Fibroblast of upper back skin (primary cell): ENCODE results near the gene LRBA.
A peak's percentile ranks its signal among the peaks of the same experiment; 100 is the strongest.
"Not testable (repeated sequence)": the region's sequence is repeated elsewhere in the genome, so short reads cannot be mapped to it uniquely, and the experiment has no call there.

ENCODE experiments used
- DNase-seq: peaks from one replicate; pipeline ENCODE4 v3.0.0-alpha.2; 2013

Gene LRBA

DNA sequence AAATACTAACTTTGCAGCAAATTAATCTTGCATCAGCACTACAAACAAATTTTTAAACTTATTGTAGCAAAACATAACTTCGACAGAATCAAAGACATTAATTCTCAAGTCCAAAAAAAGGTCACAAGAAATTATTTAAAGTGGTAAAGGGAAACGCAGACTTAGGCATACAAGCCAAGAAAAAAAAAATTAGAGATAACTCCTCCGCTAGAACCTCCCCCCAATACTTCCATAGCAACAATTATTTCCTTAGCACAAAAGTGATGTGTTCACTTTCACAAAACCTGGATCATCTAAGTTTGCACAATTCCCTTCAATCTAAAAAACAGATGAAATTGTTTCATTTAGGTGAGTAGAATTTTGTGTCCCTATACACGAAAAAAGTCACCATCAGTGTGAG lies 1.1 kb downstream of the LRBA start:
- no peak for DNase-seq

DNA sequence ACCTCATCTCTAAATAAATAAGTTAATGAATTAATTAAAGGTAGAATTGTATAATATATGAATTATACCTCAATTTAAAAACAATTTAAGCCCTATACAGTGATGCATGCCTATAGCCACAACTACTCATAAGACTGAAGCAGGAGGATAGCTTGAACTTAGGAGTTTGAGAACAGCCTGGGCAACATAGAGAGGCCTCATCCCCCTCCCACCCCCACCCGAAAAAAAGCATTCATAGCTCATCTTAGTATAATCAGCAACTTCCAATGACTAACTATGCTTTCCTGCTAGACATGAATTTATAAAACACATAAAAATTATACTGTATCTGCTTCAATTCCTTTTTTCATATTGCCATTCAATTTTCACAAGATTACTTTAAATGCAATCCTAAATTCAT lies 1.6 kb downstream of the LRBA start:
- no peak for DNase-seq

DNA sequence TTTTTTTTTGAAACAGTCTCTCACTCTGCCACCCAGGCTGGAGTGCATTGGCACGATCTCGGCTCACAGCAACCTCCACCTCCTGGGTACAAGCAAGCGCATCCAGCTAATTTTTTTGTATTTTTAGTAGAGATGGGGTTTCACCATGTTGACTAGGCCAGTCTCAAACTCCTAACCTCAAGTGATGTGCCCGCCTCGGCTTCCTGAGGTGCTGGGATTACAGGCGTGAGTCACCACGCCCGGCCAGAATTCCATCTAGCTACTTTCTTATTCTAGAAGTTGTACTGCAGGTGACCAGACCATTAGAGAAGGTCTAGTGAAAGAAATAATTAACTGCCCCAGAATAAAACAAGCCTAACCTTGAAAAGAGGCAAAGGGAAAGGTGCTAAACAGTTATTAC lies 2.3 kb downstream of the LRBA start:
- DNase-seq = no peak

DNA sequence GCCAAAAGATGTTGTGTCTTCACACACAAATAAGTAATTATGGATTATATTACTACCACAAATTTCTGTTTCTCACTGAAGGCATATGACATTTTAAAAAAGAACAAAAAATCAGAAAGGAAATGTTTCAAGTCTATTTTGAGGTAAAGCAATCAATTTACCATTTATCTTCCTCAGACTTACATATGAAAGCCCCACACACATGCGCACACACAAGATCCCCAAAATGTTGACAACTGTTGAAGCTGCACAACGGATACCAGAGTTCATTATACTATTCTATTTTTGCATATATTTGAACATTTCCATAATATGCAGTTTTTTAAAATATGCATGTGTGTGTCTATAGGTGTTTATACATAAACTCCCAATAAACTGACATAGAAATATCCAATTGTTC lies 2.7 kb downstream of the LRBA start:
- no peak for DNase-seq

DNA sequence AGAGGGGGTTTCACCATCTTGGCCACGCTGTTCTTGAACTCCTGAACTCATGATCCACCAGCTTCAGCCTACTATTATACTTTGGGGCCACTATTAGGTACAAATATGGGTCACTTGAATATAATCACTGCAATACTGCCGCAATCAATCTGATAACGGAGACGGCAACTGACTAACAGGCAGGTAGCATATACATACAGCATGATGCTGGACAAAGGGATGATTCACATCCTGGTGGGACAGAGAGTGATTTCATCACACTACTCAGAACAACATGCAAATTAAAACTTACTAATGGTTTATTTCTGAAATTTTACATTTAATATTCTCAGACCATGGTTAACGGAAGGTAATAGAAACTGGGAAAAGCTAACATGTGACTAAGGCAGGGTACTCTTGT lies 10.9 kb downstream of the LRBA start:
- DNase-seq = peak; percentile 32

DNA sequence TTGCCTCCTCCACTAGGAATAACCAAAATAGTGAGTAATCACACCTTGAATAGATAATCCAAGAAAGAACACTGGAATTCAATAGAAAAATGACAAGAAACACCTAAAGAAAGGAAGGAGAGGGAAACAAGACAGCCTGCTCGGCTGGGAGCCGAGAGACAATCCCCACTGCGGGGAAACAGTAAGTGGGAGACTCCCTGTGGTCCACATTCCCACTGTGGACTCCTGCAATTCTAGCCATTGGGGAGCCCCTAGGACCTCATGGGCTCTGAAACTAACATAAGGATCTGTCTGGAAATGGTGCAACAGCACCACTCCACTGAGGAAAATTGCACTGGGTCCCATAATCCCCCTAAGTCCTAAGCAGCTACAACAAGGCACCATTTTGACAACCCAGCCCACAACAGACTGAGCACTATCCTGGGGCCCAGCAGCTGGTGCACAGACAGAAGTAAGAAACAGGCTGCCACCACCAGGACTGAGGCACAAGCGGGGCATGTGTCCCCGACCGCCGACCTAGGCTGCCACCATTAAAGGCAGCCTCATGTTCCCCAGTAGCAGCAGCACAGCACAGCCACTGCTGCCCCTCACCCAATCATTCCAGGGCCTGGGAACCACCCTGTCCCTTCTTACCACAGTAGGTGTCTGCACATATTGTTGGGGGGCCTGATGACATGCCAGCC lies 14.2 kb downstream of the LRBA start:
- DNase-seq = no peak

DNA sequence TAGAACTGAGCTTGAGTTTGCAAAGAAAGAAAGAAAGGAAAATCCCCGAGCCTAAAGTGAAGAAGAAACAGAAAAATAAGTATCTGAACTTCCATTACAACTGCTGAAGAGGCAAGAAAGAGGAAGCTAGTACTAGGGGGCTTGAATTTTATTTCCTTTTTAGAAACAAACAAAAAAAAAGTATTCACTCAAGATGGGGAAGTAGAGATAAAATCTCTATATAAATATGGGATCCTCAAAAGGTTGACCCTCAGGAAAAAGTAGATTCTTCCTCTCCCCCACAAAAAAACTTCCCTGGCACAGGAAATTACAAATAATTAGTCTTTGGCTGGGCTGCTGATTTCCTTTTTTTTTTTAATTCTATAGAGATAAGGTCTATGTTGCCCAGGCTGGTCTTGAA lies 16.0 kb downstream of the LRBA start:
- no peak for DNase-seq

DNA sequence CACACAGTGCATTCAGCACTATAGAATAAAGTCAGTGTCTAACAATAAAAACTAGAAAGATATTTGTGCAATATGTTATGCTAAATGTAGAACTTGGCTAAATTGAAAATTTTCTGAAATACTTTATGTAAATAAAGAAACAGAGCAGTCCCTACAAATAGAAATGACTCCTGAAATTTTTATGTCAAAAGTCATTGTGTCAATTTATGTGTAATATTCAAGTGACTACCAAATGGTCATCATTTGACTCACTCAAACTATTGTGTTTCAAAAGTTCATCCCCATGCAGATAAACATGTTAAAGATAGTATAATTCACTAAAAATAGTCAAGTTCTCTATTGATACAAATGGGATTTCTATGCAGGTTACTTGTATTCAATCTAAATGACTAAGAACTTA lies 17.9 kb downstream of the LRBA start:
- no peak for DNase-seq

DNA sequence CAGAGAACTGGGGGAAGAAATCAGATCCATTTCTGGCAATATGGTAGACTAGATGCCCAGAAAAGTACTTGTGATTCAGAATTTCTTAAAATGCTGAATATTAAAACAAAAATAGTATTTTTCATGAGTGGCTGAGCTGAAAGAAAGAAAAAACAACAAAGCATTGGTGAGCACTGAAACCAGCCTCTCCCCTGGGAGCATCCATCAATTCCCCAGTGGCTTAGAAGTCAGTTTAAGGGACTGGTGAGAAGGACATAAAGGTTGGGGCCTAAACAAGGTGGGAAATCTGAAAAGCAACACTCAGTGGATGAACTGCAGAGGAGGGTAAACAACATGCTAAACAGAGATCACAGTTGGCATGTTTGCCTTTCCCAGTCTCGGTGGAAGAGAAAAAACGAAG lies 20.4 kb downstream of the LRBA start:
- no peak for DNase-seq

DNA sequence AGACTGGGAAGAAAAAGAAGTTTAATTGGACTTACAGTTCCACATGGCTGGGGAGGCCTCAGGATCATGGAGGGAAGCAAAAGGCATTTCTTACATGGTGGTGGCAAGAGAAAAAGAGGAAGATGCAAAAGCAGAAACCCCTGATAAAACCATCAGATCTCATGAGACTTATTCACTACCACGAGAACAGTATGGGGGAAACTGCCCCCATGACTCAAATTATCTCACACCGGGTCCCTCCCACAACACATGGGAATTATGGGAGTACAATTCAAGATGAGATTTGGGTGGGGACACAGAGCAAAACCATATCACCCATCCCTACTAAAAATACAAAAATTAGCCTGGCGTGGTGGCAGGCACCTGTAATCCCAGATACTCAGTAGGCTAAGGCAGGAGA lies 21.5 kb downstream of the LRBA start:
- DNase-seq = not testable (repeated sequence)

DNA sequence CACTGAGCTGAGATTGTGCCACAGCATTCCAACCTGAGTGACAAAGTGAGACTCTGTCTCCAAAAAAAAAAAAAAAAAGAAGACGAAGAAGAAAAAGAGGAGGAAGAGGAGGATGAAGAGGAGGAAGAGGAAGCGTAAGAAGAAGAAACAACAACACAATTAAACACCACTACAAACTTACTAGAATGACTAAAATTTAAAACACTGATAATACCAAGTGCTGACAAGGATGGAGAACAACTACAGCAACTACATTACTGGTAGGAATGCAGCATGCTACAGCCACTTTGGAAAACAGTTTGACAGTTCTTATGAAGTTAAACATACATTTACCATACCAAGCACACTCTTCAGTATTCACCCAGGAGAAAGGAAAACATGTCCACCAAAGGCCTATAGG lies 24.1 kb downstream of the LRBA start:
- DNase-seq = no peak

DNA sequence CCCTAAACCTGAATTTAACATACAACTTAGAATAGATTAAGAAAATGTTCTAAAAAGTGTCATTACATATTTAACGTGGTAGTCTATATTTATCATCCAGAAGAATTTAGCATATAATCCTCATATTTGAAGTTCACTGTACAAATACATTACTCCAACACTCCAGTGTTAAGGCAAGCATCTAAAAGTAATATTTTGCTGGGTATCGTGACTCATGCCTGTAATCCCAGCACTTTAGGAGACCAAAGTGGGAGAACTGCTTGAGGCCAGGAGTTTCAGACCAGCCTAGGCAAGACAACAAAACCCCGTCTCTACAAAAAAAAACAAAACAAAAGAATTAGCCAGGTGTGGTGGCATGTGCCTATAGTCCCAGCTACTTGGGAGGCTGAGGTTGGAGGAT lies 24.8 kb downstream of the LRBA start:
- DNase-seq = no peak

DNA sequence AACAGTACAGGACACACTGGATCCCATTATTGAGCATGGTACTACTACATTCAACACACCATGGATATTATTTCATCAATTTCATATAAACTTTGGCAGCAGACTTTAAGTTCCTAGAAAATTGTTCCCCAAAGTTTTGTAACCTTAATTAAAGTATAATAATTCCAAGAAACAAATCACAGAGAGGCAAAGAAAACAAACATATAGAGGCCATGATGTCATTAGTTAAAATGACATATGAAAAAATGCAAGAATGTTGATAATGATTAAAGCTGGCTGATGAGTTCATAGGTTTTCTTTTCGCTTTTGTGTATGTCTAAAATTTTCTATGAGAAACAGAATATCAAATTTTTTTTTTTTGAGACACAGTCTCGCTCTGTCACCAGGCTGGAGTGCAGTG lies 26.8 kb downstream of the LRBA start:
- DNase-seq = no peak

DNA sequence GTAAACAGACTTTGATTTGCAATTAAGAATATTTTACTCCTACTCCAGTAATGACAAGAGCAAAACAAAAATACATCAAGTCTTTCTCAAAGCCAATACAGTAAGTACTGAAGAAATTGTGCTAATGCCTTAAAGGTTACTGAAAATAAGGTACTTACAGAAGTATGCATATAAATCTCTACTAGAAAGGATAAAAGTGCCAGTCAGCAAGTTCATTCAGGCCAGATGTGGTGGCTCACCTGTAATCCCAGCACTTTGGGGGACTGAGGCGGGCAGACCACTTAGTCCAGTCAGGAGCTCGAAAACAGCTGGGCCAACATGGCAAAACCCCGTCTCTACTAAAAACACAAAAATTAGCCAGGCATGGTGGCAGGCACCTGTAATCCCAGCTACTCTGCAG lies 27.9 kb downstream of the LRBA start:
- no peak for DNase-seq

DNA sequence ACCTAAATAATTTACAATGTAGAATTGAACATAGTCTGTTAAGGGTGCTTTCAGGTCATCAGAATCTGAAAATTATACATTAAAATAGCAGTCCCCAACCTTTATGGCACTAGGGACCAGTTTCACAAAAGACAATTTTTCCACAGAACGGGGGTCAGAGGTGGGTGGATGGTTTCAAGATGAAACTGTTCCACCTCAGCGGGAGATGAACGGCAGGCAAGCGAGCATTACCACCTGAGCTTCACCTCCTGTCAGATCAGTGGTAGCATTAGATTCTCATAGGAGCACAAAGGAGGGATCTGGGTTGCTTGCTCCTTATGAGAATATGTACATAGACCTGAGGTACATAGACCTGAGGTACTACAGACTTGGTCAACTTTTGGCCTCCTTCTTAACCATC lies 29.0 kb downstream of the LRBA start:
- no peak for DNase-seq

DNA sequence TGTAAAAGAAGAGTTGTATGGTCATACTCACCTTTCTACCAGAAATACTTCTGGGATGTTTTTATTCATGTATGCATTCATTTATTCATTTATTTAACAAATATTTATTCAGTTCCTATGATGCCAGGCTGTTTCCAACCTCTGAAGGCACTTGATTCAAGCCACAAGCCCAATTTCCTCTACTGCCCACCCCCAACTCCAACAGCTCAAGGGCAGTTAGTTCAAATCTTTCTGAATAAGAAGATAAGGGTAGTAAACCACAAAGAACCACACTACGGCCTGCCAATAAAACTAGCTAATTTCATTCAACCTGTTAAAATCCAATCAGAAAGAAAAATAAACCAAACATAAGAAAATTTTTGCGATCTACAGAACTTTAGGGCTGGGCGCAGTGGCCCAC lies 31.2 kb downstream of the LRBA start:
- no peak for DNase-seq

DNA sequence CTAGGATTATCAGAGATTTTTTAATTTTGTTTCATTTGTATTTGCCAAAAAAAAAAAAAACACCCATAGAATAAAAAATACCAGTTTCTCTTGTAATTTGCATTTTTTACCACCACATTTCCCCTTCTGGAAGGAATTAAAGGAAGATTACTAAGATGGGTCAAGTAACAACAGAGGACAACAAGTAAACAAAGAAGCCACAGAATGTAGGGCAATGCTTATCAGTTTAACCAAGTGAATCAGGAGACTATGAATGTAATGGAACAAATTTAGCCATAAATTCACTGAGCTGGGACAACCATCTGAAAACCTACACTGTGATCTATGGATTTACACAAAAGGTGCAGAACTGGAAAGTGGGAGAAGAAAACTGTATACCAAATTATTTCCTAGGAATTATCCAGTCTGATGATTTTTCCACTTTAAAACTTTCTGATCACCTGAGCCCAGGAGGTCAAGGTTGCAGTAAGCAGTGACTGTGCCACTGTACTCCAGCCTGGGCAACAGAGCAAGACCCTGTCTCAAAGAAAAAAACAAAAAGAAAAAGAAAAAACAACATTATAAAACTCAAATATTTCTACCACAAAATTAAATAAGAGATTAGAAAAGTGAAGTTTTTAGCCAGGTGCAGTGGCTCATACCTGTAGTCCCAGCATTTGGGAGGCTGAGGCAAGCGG lies 32.4 kb downstream of the LRBA start:
- no peak for DNase-seq

DNA sequence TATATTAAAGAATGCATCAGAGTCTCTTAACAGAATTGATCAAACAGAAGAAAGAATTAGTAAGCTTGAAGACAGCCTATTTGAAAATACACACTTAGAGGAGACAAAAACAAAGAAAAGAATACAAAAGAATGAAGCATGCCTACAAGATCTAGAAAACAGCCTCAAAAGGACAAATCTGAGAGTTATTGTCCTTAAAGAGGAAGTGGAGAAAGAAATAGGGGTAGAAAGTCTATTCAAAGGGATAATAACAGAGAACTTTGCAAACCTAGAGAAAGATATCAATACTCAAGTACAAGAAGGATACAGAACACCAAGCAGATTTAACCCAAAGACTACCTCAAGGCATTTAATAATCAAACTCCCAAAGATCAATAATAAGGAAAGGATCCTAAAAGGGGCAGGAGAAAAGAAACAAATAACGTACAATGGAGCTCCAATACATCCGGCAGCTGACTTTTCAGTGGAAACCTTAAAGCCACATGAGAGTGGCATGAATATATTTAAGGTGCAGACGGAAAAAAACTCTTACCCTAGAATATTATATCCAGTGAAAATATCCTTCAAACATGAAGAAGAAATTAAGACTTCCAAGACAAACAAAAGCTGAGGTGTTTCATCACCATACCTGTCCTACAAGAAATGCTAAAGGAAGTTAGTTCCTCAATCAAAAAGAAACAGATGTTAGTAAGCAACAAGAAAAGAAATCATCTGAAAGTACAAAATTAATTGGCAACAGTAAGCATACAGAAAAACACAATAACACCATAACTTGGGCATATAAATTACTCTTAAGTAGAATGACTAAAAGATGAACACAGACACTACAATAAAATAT lies 36.1 kb downstream of the LRBA start:
- no peak for DNase-seq

DNA sequence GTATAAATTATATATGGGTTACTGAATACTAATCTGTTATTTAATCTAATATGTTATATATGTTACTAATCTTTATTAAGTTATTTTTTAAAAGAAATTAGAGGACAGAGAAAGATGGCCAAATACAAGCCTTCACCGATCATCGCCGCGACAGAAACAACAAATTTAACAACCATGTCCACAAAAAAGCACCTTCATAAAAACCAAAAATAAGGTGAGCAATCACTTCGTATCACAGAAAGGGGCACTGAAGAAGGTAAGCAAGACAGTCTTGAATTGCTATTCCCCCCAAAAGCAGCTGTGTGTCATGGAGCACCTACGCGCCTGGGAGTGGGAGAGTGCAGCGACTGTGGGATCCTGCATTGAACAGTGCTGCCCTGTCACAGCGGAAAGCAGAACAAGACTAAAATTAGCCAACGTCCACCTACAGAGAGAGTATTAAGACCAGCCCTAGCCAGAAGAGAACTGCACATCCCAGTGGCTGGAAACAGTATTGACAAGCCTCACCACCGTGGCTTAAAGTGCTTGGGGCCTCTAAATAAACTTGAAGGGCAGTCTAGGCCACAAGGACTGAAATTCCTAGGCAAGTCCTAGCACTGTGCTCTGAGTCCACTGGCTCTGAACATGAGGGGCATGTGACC lies 38.5 kb downstream of the LRBA start:
- no peak for DNase-seq

DNA sequence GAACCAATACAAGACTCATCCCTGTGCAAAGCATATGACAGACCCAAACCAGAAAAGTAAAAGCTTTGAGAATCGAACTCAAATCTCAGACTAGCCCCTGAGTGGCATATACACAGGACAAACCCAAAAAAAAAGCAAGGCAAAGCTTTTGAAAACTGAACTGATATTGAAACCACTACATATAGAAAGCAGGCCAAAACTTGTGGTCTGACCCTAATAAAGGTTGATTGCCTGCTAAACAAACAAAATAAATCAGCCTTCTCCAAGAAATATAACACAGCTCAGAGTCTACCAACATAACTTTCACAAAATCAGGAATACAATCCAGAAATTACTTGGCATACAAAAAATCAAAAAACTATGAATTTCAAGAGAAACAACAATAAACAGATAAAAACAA lies 40.3 kb downstream of the LRBA start:
- DNase-seq = no peak

DNA sequence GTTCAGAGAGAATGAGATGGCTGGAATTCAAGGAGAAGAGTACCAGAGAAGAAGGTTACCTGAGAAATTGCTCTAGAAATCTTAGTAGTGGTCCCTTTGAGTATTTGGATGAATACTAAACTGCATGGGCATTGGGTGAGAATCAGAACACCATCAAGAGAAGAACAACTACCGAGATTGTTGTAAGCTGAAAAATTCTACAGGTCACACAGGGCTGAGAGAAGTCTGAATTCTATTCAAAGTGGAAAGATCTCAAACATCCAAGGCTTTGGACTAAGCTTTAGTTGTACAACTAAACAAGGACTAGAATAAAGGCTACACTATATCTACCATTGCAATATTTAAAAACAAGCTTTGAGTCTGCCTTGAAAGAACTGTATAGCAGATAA lies 40.8 kb downstream of the LRBA start:
- DNase-seq = no peak

DNA sequence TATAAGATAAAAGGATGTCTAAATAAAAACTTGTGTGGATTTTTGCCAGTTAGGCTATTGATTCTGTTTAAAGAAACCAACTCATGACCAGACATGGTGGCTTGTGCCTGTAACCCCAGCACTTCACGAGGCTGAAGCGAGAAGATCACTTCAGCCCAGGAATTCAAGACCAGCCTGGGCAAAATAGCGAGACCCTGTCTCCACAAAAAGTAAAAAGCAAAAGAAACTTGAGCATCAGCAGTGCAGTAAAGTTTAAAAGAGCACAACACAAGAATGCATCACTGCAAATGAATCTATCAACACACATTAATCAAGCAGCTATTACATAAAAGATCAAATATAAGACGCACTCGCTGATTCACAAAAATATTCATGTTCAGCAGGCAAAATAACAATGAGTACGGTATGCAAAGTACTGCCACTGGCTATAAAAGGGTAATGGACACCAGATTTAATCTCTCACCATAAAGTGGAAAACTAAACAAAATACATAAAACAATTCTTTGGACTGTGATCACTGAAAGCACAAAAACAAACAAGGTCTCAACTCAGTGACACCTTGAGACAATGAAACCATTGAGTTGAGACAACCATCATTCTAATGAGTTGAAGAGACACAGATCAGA lies 41.3 kb downstream of the LRBA start:
- peak; percentile 8 for DNase-seq

DNA sequence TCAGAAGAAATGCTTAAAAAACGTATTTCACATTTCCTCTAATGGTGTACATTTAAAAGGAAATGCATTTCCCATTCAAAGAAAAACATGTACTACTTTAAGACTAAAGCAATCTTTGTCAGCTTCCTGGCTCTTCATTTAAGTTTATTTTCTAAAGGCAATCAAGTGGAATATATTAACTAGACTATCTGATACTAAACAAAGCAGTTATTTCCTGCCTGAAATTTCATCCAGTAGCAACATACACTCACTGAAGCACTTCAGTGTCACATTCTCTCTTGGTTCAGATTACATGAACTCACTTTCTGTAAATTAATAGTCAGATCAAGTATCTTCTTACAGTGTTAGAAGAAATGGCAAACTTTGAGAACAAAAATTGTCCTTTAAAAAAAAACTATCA lies 42.5 kb downstream of the LRBA start:
- DNase-seq = no peak
